PC-9 (cell line): ENCODE results near the gene MORF4L1.

Experiments
- EZH2 ChIP-seq: fragments of 200-600 bp; sonication (generic); IDR thresholded peaks from 2 replicates; pipeline ENCODE4 v1.8.0; 2017; ENCODE audit warnings: antibody characterized with exemption, low read depth
- TF ChIP-seq, protein P1 (sequence below): fragments of 200-600 bp; sonication (generic); conservative IDR thresholded peaks from 2 replicates; pipeline ENCODE4 v1.6.1; 2017; ENCODE audit warnings: mixed run types, antibody characterized with exemption, mild to moderate bottlenecking, moderate library complexity

DNA sequence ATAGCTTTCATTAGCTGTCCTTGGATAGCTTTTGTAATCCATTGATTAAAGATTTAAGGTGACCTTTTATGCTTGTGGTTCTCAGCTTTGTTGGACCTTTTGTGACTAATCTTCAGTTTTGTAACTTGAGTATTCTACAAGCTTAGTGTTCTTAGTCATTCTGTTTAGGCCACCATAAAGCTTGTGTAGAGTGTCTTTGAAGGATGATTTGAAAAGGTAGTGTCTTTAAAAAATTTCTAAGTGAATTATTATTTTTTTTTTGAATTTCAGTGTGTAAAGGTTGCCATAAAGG lies 7.5 kb downstream of the MORF4L1 start:
- TF ChIP-seq, protein P1, sequence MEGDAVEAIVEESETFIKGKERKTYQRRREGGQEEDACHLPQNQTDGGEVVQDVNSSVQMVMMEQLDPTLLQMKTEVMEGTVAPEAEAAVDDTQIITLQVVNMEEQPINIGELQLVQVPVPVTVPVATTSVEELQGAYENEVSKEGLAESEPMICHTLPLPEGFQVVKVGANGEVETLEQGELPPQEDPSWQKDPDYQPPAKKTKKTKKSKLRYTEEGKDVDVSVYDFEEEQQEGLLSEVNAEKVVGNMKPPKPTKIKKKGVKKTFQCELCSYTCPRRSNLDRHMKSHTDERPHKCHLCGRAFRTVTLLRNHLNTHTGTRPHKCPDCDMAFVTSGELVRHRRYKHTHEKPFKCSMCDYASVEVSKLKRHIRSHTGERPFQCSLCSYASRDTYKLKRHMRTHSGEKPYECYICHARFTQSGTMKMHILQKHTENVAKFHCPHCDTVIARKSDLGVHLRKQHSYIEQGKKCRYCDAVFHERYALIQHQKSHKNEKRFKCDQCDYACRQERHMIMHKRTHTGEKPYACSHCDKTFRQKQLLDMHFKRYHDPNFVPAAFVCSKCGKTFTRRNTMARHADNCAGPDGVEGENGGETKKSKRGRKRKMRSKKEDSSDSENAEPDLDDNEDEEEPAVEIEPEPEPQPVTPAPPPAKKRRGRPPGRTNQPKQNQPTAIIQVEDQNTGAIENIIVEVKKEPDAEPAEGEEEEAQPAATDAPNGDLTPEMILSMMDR = no peak
- TF ChIP-seq EZH2 = no peak
